ENCODE data around the gene TYMS.

- no peak for TF ChIP-seq EZH2 (IDR thresholded peaks at IDR 0.05; ENCODE audit: insufficient read depth, poor library complexity, severe bottlenecking)
- TF ChIP-seq EZH2phosphoT487 (IDR thresholded peaks at IDR 0.05; ENCODE audit: insufficient read depth, low read depth): no peak
Measured at GRCh38 chr18:680392-680791, 22.9 kb downstream of the TYMS start.

Data from GM23248 (cell line).